HG03575 (cell line): ENCODE results near the gene PPP6R2.

Experiments used
- ATAC-seq: cut with Tn5 transposase; IDR thresholded peaks from one replicate; pipeline ENCODE4 v1.9.1; 2021; ENCODE audit not compliant: unreplicated experiment, insufficient number of reproducible peaks, low FRiP score; ENCODE audit errors: extremely low read depth

Gene PPP6R2

GRCh38 chr22:50438305-50439275 lies 95.5 kb downstream of the PPP6R2 start:
- no peak for ATAC-seq

- no peak for ATAC-seq
These were observed 96.3 kb downstream of the PPP6R2 start for GRCh38 chr22:50439314-50439870.

GRCh38 chr22:50439871-50440331 lies 96.8 kb downstream of the PPP6R2 start:
- no peak for ATAC-seq

- no peak for ATAC-seq
These were observed 97.6 kb downstream of the PPP6R2 start for GRCh38 chr22:50440544-50441249.

GRCh38 chr22:50441428-50441993 lies 98.4 kb downstream of the PPP6R2 start:
- ATAC-seq: no peak

GRCh38 chr22:50443197-50443596 lies 100.1 kb downstream of the PPP6R2 start:
- ATAC-seq: no peak

GRCh38 chr22:50443801-50444625 lies 100.9 kb downstream of the PPP6R2 start:
- no peak for ATAC-seq

GRCh38 chr22:50444663-50445062 lies 101.5 kb downstream of the PPP6R2 start:
- no peak for ATAC-seq

GRCh38 chr22:50445071-50445879 lies 102.1 kb downstream of the PPP6R2 start:
- ATAC-seq: no peak

GRCh38 chr22:50445880-50446707 lies 103.0 kb downstream of the PPP6R2 start:
- no peak for ATAC-seq

- no peak for ATAC-seq
These were observed 103.8 kb downstream of the PPP6R2 start for GRCh38 chr22:50446708-50447575.

GRCh38 chr22:50447576-50448551 lies 104.7 kb downstream of the PPP6R2 start:
- ATAC-seq: no peak

GRCh38 chr22:50452649-50453048 lies 109.5 kb downstream of the PPP6R2 start:
- no peak for ATAC-seq

- no peak for ATAC-seq
These were observed 111.5 kb downstream of the PPP6R2 start for GRCh38 chr22:50454556-50455075.

GRCh38 chr22:50455201-50455600 lies 112.1 kb downstream of the PPP6R2 start:
- no peak for ATAC-seq
